MM.1S (cell line): ENCODE measurements around the gene CFAP45.

Experiments
- DNase-seq: peaks from one replicate; pipeline ENCODE4 v3.0.0-alpha.2; 2015
- H2AFZ ChIP-seq: fragments of 300-600 bp; sonication (generic); 2 replicates; pipeline ENCODE4 v1.6.0; 2016; ENCODE audit warnings: antibody characterized with exemption, low read length
- H3F3A ChIP-seq: fragments of 300-600 bp; sonication (generic); 2 replicates; pipeline ENCODE4 v1.6.1; 2016; ENCODE audit warnings: mild to moderate bottlenecking, antibody characterized with exemption, low read length, moderate library complexity, mixed read lengths; ENCODE audit not compliant: insufficient read depth
- H3K27ac ChIP-seq: fragments of 300-600 bp; sonication (generic); 2 replicates; pipeline ENCODE4 v1.5.1; 2016; ENCODE audit warnings: mild to moderate bottlenecking, low read length
- H3K27me3 ChIP-seq: fragments of 300-600 bp; sonication (generic); replicated peaks from 2 replicates; pipeline ENCODE4 v1.6.0; 2016; ENCODE audit warnings: low read length; ENCODE audit not compliant: insufficient read depth
- H3K36me3 ChIP-seq: fragments of 300-600 bp; sonication (generic); replicated peaks from 2 replicates; pipeline ENCODE4 v1.6.1; 2016; ENCODE audit warnings: mild to moderate bottlenecking, low read length, mixed read lengths; ENCODE audit not compliant: insufficient read depth
- H3K4me1 ChIP-seq: fragments of 300-600 bp; sonication (generic); 2 replicates; pipeline ENCODE4 v1.6.1; 2016; ENCODE audit warnings: low read length, mixed read lengths
- H3K4me2 ChIP-seq: fragments of 300-600 bp; sonication (generic); 2 replicates; pipeline ENCODE4 v1.6.0; 2016; ENCODE audit warnings: low read depth, low read length
- H3K4me3 ChIP-seq: fragments of 300-600 bp; sonication (generic); 2 replicates; pipeline ENCODE4 v1.5.1; 2016; ENCODE audit warnings: low read length, mixed read lengths
- H3K79me2 ChIP-seq: fragments of 300-600 bp; sonication (generic); 2 replicates; pipeline ENCODE4 v1.6.1; 2016; ENCODE audit warnings: mixed run types, low read length, mixed read lengths
- H3K9ac ChIP-seq: fragments of 300-600 bp; sonication (generic); 2 replicates; pipeline ENCODE4 v1.6.1; 2016; ENCODE audit warnings: low read length, mixed read lengths
- H3K9me2 ChIP-seq: fragments of 300-600 bp; sonication (generic); replicated peaks from 2 replicates; pipeline ENCODE4 v1.6.1; 2016; ENCODE audit warnings: mild to moderate bottlenecking, low read length, mixed read lengths; ENCODE audit not compliant: insufficient read depth
- H3K9me3 ChIP-seq: fragments of 300-600 bp; sonication (generic); replicated peaks from 2 replicates; pipeline ENCODE4 v1.6.1; 2016; ENCODE audit warnings: mild to moderate bottlenecking, low read length, mixed read lengths; ENCODE audit not compliant: insufficient read depth
- H4K20me1 ChIP-seq: fragments of 300-600 bp; sonication (generic); 2 replicates; pipeline ENCODE4 v1.6.1; 2016; ENCODE audit warnings: mild to moderate bottlenecking, low read length, moderate library complexity, mixed read lengths; ENCODE audit not compliant: insufficient read depth
- CTCF ChIP-seq: fragments of 300-600 bp; sonication (generic); IDR thresholded peaks from 2 replicates; pipeline ENCODE4 v1.5.1; 2016; ENCODE audit warnings: antibody characterized with exemption, low read length, mixed read lengths
- EZH2 ChIP-seq: fragments of 300-600 bp; sonication (generic); optimal IDR thresholded peaks from 2 replicates; pipeline ENCODE3; 2017; ENCODE audit warnings: low read depth, mild to moderate bottlenecking, antibody characterized with exemption, low read length, mixed read lengths
- EZH2phosphoT487 ChIP-seq: fragments of 300-600 bp; sonication (generic); IDR thresholded peaks from 2 replicates; pipeline ENCODE4 v1.6.1; 2018; ENCODE audit warnings: antibody characterized with exemption, low read length

Gene CFAP45

GRCh38 chr1:159935305-159935704 lies 35.3 kb upstream of the CFAP45 start:
- no peaks in the 10 kb centered on the region for H3K79me2 ChIP-seq
- no peaks in the 10 kb centered on the region for H3K9me3 ChIP-seq
- H2AFZ ChIP-seq = no peak overlapping the region
- H3K4me2 ChIP-seq = no peak overlapping the region
- peaks cover 27% of the 10 kb centered on the region; the same call in 1 of the 2 replicates for H3K4me1 ChIP-seq
- H3F3A ChIP-seq = no peaks in the 10 kb centered on the region
- no peak for DNase-seq
- H3K9ac ChIP-seq = no peak overlapping the region
- H3K4me3 ChIP-seq = no peak overlapping the region
- H3K27ac ChIP-seq = no peak overlapping the region
- no peaks in the 10 kb centered on the region for H3K9me2 ChIP-seq
- no peaks in the 10 kb centered on the region for H3K36me3 ChIP-seq
- TF ChIP-seq EZH2phosphoT487 = no peak
- TF ChIP-seq CTCF = no peak
- no peak for TF ChIP-seq EZH2
- no peaks in the 10 kb centered on the region for H4K20me1 ChIP-seq
- no peaks in the 10 kb centered on the region; the same call in 1 of the 2 replicates for H3K27me3 ChIP-seq

- Histone ChIP-seq H3K4me3 (no peak overlapping the region), H4K20me1 (no peaks in the 10 kb centered on the region), H3K9me2 (no peaks in the 10 kb centered on the region), H3K9me3 (no peaks in the 10 kb centered on the region), H3K27me3 (no peaks in the 10 kb centered on the region; the same call in 1 of the 2 replicates), H3K27ac (no peak overlapping the region), H3F3A (no peaks in the 10 kb centered on the region), H3K4me2 (no peak overlapping the region), H2AFZ (no peak overlapping the region), H3K36me3 (no peaks in the 10 kb centered on the region), H3K79me2 (no peaks in the 10 kb centered on the region), H3K4me1 (peaks cover 27% of the 10 kb centered on the region; the same call in 1 of the 2 replicates), H3K9ac (no peak overlapping the region)
- no peak for DNase-seq
- TF ChIP-seq EZH2 (no peak), CTCF (no peak), EZH2phosphoT487 (no peak)
These were observed 34.4 kb upstream of the CFAP45 start for GRCh38 chr1:159934136-159935039.

DNA sequence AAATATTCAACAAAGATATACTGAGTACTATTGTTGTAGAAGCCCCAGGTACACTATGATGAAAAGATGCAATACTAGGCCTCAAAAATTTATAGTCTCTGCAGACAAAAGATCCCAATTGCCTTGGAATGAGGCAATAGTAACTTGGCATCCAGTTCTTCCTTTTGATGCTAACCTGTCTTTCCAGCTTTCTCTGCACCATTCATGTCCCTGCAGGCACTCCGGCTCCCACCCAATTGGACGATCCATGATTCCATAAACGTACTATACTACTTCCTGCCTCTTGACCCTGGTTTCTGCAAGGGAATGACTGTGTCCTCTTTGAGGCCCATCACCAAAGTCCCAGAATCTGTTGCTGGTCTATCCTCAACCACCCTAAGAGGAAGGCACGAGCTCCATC lies 33.4 kb upstream of the CFAP45 start:
- Histone ChIP-seq H2AFZ (no peak overlapping the region), H3K79me2 (no peaks in the 10 kb centered on the region), H3F3A (no peaks in the 10 kb centered on the region), H3K4me1 (peaks cover 25% of the 10 kb centered on the region; the same call in 1 of the 2 replicates), H3K9ac (no peak overlapping the region), H3K9me2 (no peaks in the 10 kb centered on the region), H3K36me3 (no peaks in the 10 kb centered on the region), H4K20me1 (no peaks in the 10 kb centered on the region), H3K4me2 (no peak overlapping the region), H3K4me3 (no peak overlapping the region), H3K27me3 (no peaks in the 10 kb centered on the region; the same call in 1 of the 2 replicates), H3K9me3 (no peaks in the 10 kb centered on the region), H3K27ac (no peak overlapping the region)
- no peak for DNase-seq
- TF ChIP-seq EZH2 (no peak), EZH2phosphoT487 (no peak)
